GM08714 (cell line): Measurements from ENCODE around the gene ADD1.

Experiments used
- H3K4me3 ChIP-seq: fragments of 200-500 bp; sonication (Bioruptor generic); 2 replicates; pipeline ENCODE4 v1.5.1; 2014; ENCODE audit warnings: mild to moderate bottlenecking, low read length, inconsistent platforms
- ZNF274 ChIP-seq: IDR thresholded peaks from 2 replicates; pipeline ENCODE4 v1.6.1; 2012; ENCODE audit warnings: mild to moderate bottlenecking, low read depth, low read length

The ADD1 gene

DNA sequence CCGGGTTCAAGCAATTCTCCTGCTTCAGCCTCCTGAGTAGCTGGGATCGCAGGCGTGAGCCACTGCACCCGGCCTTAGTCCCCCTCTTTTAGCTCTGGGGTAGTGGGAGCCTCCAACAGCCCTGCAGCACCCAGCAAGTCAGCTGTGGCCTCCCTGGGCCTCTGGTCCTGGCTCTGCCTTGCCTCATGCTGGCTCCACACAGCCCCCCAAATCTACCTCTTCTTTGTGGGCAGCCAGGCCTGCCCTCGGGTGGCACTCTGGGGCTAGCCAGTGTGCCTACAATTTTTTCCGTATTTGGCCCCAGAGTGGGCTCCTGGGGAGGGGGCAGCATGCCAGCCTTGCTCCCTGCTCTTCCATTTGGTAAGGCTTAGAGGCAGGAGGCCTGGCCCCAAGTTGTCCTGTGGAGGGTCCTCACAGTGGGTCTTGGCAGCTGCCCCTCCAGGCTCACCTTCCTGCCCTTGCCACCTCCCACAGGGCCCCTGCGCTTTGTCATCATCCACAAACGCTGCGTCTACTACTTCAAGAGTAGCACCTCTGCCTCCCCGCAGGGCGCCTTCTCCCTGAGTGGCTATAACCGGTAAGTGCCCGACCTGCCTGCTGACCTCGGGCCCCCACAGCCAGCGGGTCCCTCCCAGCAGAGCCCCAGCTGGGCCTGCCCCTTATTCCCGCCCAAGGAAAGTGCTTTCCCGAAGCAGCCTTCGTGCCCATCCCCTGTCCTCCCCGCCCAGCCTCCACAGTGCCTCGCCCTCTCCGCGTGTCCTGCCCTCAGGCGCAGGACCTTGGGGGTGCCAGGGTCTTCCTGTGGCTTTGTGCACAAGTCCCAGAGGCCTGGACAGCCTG is 21.0 kb upstream of the ADD1 start:
- TF ChIP-seq ZNF274 = no peak
- H3K4me3 ChIP-seq = no peak overlapping the region

DNA sequence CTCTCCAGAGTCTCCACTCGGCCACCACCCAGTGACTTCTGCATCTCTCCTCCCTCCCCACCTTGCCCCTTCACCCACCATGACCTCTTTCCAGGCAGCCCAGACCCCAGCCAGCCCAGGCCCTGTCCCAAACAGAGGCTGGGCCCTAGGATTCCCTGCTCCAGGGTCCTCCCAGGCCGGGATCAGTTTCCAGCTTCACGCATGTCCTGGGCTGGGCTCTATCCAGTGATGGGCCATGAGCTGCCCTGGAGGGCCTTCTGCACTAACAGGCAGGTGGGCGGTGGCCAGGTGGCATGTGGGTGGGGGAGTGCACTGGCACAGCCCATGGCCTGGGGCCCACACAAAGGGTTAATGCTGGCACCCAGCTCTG is 20.4 kb upstream of the ADD1 start:
- H3K4me3 ChIP-seq = no peak overlapping the region
- no peak for TF ChIP-seq ZNF274

DNA sequence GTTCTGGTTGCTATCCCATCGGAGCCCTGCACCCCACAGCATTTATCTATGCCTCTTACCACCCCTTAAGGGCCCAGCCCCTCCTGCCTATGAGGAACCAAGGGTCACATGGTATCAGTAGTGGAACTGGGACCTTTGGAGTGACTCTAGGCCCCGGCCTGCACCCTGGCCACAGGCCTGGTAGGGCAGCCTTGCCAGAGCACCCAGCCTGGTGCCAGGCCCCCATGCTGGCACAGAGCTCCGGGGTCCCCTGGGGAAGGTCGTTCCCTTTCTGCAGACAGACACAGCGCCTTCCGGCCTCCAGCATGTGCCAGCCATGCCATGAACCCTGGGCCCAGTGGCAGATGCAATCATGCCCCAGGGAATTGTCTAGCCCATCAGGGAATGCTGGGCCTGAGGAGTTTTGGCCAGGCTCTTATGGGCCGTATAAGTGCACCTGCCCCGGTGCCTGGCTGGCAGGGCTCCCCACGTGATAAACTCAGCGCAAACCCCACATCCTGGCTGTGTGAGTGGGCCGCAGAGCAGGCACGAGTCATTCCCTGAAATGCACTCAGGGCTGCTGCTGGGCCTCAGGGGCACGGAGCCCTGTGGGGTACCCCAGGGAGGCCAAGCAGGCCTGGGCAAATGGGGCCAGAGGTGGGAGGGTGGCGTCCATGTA is 19.8 kb upstream of the ADD1 start:
- no peak for TF ChIP-seq ZNF274
- H3K4me3 ChIP-seq = no peak overlapping the region

DNA sequence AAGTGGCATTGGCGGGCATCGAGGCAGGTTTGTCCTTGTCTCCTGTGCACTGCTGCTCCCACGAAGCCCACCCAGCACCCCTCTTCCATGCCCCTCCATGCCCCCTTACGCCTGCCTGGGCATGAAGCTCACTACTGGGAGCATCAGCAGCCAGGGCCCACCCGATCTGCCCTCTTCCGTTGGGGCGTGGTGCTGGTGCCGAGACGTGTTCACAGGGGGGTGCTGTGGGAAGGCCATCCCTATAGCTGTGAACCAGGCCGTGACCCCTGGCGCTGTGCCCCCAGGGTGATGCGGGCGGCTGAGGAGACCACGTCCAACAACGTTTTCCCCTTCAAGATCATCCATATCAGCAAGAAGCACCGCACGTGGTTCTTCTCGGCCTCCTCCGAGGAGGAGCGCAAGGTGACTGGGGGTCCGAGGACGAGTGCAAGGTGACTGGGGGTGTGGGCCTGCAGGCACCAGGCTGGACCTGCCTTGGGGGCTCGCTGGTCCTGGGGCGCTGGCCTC is 19.3 kb upstream of the ADD1 start:
- no peak for TF ChIP-seq ZNF274
- no peak overlapping the region for H3K4me3 ChIP-seq

GRCh38 chr4:2824836-2825381 is 18.7 kb upstream of the ADD1 start:
- H3K4me3 ChIP-seq = no peak overlapping the region
- TF ChIP-seq ZNF274 = no peak

DNA sequence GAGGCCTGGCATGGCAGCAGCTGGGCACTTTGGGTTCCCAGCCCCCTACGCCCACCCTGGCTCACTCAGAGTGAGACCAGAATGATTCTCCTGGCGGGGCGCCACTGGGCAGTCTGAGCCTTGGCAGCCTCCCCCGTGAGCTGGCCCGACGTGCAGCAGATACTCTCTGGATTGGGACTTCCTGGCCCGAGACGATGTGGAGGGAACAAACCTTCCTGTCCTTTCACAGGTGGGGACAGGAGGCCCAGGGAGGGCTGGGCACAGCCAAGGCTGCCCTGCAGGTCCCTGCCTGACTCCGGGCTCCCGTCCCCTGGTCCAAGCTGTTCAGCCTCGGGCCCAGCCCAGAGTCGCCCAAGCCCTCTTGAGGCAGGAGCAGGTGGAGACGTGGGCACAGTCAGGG is 17.9 kb upstream of the ADD1 start:
- H3K4me3 ChIP-seq = no peak overlapping the region
- no peak for TF ChIP-seq ZNF274

- no peak for TF ChIP-seq ZNF274
- H3K4me3 ChIP-seq = no peak overlapping the region
Measured at GRCh38 chr4:2827071-2827873, 16.4 kb upstream of the ADD1 start.

GRCh38 chr4:2827874-2828751 is 15.5 kb upstream of the ADD1 start:
- no peak for TF ChIP-seq ZNF274
- no peak overlapping the region for H3K4me3 ChIP-seq

DNA sequence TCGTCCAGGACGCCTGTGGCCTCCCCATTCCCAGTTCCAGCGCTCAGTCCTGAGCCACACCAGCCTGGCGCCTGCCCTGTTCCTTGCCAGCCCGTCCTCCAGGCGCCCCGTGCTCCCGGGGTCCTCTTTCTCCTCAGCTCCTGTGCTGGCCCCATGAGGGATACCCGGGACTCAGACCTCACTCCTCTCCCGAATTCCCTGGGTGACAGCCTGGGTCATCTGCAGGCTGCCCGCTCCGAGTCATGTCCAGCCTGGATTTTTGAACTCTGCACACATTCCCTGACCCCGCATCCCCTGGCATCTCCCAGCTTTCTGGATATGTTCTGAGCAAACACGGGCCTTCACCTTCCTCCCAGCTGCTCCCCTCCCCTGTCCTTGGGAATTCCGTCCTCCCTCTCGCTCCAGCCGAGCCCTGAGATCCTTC is 14.9 kb upstream of the ADD1 start:
- TF ChIP-seq ZNF274 = no peak
- no peak overlapping the region for H3K4me3 ChIP-seq

GRCh38 chr4:2829321-2829932 is 14.2 kb upstream of the ADD1 start:
- H3K4me3 ChIP-seq = no peak overlapping the region
- no peak for TF ChIP-seq ZNF274

- no peak for TF ChIP-seq ZNF274
- no peak overlapping the region for H3K4me3 ChIP-seq
Measured at GRCh38 chr4:2829933-2830451, 13.7 kb upstream of the ADD1 start.

DNA sequence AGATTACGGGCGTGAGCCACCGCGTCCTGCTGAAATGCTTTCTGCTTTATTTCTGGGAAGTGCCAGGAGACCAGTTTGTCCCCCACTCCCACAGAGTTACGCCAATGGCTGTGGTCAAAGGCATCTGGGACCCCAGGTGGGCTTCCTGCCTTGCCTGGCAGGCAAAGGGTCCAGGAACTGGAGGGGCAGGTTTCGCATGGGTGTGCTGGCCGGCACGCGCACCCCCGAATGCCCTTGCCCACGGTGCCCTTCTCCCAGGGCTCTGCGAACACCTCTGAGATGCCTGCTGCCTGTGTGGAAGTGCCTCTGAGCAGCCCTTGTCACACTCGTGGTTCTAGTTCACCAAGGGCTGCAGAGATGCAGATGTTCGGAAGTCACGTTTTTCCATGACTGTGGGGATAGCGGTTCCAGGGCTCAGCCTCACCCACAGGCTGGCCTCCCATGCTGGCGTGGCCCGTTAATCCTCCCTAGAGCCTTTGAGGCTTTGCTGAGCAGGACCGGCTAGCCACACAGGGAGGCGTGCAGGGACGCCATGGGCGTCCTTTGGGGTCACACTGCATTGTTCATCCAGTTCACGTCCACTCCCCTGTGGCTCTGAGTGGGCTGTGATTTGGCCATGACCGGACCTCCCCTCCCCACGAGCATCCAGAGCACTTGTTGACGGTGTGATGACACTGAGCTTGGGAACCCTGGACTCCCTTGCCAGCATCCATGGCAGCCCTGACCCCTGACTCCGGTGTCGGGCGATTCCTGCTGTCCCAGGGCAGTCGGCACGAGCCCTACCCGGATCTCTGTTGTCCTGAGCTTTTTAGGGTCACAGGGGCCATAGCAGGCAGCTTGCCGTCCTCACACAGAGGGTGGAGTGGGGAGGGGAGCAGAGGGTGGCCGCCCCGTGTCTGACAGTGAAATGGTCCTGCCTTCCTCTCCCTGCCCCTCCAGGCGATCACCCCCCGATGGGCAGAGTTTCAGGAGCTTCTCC is 12.7 kb upstream of the ADD1 start:
- no peak for TF ChIP-seq ZNF274
- H3K4me3 ChIP-seq = no peak overlapping the region
